Fibroblast of gingiva (primary cell): ENCODE results near the gene BRD7.

ENCODE experiments used
- DNase-seq: peaks from one replicate; pipeline ENCODE4 v3.0.0-alpha.2; 2011; ENCODE audit warnings: low read depth

BRD7 gene

GRCh38 chr16:50320310-50320709, 48.5 kb downstream of the BRD7 start:
- DNase-seq, result no peak

DNA sequence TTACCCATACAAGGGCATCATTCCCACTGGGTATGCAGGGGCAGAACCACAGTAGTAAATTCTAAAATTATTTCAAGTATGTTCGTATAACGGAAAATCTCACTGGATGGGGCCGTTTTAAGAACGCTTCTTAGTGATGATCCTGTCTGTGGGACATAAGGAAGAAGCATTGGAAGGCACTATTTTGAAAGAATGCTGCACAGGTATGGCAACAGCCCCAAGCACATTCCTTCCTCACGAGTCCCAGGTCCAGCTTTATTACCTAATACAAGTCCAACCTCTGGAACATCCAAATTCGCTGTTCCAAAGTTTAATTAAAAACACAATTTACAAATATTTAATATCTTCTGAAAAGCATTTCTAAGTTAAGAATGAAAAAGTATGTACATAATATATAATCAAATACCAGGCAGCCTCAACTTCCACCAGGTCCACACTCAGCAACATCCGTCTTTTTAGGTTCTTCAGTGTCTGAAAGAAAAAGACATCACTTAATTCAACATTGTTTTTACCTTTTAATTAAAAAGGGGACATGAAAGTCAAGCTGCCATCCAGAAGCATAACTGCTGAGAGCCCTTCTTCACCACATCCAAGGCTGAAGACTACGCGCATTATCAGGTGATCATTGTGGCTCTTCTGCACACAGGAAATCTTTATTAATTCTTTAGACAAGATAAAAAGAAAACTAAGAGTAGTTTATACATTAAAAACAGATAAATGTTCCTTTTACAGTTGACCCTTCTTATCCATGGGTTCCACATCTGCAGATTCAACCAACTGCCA, 49.8 kb downstream of the BRD7 start:
- no peak for DNase-seq

- DNase-seq, result no peak
These were observed 51.7 kb downstream of the BRD7 start for GRCh38 chr16:50316848-50317630.

DNA sequence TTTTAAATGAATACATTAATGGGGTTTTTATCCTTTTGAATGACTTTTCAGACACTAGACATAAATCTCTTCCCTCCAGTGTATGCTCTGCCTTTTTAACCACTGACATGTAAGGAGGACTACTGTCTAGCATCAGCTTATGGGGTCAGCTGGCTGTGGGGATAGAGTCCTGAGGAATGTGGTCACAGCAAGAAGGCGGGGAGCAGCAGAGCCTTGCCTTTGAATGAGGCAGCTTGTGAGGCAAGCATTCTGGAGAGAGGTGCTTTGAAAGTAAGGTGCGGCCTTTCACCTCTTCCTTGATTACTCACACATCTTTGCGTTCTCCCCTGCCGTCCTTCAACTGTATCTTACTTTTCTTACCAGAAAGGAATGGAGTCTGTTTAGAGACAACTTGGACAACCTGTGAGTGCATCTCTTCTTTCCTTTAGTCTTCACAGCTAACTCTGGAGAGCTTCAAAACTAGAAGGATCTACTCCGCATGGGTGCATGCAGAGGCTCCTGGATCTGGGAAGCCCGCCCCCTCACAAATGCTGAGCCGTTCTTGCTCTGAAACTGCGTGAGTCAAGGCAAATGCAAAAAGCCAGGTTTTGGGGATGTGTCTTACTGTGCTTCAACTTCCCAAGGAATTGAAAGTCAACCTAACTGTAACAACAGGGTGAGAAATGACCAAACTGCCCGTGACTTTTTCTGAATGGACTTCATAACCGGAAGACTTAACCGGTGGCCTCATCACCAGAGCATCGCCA, 52.5 kb downstream of the BRD7 start:
- no peak for DNase-seq

DNA sequence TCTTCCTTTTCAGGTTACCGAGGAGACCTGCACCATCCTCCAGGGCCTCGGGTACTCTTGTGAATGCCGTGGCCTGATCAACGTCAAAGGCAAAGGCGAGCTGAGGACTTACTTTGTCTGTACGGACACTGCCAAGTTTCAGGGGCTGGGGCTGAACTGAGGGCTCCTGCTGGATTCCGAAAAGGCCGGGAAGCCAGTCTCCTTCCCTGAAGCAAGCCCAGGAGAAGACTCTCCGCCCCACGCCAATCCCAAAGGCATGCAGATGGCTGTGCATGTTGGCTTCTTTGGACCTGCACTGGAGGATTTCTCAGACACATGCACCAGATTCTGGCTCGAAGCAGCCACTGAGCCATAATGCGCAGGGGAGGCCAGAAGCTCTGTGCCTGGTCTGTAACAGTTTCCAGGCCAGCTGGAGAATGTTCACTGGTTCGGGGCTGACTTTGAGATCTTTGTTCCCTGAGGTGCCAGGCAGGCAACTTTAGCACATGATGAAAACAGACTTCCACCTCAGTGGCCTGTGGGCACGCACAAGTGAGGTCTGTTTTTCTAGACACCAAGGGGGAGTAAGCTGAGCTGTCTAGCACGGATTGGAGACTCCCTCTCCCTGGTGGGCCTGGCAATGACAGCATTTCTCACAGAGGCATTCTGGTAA, 53.3 kb downstream of the BRD7 start:
- DNase-seq, result no peak

DNA sequence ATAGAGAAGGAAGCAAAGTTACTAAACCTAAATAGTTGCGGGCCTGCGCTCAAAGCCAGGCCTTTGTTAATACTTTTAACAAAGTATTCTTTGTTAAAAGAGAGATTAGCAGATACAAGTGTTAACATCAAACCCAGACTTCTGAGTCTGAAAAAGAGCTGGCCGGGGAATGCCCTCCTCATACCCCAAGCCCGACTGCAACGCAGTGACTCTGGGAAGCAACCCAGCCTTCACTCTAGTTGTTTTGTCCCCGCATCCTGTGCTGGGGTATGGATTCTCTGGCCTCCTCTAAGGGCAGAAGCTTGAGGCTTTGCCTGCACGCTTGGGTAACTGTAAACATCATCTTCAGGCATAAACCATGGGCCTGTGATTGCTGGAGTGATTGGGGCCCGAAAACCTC, 54.1 kb downstream of the BRD7 start:
- no peak for DNase-seq

DNA sequence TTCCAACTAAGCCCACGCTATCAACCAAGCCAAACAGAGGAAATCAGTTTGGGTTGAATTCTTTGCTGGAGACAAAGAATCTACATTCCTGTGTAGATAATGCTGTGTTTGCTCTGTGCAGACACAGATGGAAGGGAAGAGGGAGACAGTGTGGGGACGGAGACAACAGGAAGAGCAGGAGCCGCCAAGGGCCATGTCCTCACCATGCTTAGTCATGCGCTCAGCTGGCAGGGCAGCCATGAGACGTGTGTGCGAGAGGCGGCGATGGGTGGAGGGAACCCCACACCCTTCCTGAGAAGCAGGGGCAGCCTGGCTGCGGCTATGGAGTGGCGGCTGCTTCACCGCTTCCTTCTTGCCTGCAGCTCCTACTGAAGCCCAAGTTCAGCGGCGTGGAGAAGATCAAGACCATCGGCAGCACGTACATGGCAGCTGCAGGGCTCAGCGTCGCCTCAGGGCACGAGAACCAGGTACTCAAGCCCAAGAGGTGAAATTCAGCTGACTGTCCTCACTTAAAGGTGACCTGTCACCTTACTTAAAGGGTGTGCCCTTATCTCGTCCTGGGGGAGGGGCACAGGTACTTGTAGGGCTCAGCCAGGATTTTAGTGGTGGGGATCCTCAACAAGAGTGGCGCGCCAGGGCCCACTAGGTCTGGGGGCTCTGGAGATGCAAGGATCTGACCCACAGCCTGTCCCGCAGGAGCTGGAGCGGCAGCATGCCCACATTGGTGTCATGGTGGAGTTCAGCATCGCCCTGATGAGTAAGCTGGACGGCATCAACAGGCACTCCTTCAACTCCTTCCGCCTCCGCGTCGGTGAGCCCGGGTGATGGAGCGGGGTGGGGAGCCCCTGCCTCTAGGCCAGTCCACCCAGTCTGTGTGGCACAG, 55.0 kb downstream of the BRD7 start:
- DNase-seq, result no peak

- no peak for DNase-seq
These were observed 56.8 kb downstream of the BRD7 start for GRCh38 chr16:50311891-50312501.

DNA sequence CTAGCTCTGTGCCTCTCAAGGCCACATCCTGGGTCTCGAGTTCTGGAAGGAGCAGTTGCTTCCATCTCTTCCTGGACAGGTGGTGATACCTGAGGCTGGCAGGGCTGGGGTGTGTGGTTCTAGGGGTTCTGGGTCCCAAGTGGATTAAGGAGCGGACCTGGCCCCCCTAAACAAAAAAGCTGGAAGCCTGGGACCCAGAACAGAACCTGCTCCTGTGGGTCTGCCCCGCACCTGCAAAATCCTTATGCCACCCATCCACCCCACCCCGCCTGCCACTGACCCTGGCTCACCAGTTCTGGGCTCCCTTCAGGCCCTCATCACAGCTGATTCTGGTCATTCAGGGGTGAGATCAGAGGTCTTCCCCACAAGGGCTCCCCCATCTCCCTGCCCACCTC, 57.7 kb downstream of the BRD7 start:
- no peak for DNase-seq

GRCh38 chr16:50310308-50311133, 58.3 kb downstream of the BRD7 start:
- no peak for DNase-seq

DNA sequence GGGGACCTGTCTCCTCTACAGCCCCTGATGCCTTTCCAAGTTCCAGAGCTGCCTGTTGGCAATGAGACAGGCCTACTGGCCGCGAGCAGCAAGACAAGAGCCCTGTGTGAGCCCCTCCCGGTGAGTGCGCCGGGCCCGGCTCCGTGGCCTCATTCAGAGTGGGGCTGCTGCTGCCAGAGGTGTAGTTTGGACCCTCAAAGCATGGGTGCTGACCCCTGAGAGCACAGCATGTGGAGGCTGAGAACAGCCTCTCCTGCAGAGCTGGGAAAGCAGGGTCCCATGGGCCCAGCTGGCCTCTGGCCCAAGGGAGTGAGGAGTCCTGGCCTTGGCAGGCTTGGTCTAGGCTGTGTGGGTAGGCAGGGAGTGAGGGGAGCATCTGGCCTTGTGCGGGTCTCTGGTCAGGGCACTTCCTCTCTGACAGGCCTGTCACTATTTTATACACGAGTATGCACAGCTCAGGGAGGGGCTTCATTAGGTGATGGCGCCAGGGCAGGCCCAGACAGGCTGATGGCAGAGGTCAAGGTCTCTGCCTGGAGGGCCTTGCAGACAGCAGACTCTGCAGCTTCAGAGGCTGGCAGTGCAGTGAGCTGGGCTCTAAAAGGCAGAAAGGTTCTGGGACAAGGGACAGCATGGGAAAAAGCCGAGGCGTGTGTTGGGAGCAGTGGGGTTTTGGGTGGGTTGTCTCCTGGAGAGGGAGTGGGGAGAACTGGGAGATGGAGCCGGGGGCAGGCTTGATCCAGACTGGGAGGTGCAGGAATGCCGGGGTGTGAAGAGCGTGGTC, 59.1 kb downstream of the BRD7 start:
- DNase-seq, result no peak

DNA sequence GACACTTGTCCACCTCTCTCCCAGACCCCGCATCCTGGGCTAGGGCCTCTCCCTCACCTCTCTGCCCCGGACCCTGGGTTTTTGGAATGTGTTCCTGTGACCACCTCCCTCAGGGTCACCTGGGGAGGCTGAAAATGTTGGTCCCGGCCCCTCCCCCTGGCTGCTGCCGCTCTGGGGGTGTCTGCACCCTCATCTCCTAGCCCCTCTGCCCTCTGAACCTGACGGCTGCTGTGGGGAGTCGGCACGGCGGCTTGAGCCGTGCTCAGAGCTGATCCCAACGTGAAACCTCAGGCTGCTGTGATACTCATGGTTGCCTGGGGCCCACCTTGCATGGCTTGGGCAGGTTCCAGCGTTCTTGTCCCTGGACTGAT, 59.6 kb downstream of the BRD7 start:
- no peak for DNase-seq

GRCh38 chr16:50308237-50308965, 60.4 kb downstream of the BRD7 start:
- DNase-seq, result no peak

DNA sequence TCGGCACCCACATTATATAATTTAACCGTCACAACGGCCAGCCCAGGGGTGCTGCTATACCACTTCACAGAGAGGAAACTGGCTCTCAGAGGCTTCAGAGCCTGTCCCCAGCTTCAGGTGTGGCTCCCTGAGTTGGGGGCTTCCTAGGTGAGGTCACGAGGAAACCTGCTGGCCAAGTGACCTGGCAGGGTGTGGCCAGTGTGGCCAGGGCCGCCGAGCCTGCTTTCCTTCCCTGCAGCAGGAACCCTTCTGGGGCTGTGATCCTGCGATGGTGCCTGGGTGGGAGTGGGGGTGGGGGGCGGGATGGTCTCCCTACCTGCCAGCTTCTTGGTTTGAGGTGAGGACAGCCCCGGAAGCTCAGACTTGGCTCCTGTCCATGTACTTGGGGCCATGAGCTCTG, 62.5 kb downstream of the BRD7 start:
- no peak for DNase-seq

DNA sequence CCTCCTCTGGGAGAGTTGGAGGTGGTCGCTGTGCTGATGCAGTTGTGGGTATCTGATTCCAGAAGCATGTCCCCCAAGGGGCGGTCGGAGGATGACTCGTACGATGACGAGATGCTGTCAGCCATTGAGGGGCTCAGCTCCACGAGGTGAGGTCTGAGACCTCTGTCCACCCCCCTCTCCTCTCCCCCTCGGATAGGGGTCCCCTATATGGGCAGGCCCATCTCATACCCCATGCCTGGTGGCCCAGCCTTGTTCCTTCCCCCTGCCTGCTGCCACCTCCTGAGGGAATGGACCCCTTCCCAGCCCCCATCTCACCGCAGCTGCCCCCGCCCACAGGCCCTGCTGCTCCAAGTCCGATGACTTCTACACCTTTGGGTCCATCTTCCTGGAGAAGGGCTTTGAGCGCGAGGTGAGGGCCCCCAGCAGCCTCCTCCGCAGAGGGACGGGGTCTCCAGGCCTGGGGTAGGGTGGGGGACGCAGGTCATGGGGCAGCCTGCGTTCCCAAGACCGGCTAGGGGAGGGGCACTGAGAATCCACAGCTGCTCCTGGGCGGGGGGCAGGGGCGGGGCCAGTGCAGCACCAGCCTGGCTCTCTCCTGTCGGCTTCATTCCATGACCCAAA, 63.2 kb downstream of the BRD7 start:
- no peak for DNase-seq

- no peak for DNase-seq
These were observed 64.0 kb downstream of the BRD7 start for GRCh38 chr16:50304467-50305440.
